Large intestine (tissue), 3 donors: ENCODE results near the gene NTN4. TPM values are rescaled to one million over a fixed set of nuclear protein-coding genes. Genes with fewer than 3 reads are reported as not detected.
"Not testable (repeated sequence)": the region's sequence is repeated elsewhere in the genome, so short reads cannot be mapped to it uniquely, and the experiment has no call there.

Experiments used
- DNase-seq, 2 donors: peaks; one replicate each; pipeline versions ENCODE4 v3.0.0 to v3.0.0-alpha.2; 2013
- H3K27ac ChIP-seq: one replicate; pipeline ENCODE4 v1.5.1; 2013; ENCODE audit warnings: low read length
- H3K27me3 ChIP-seq: 2 replicates; pipeline ENCODE4 v1.6.1; 2013; ENCODE audit warnings: low read length; ENCODE audit not compliant: control insufficient read depth, insufficient read depth
- H3K36me3 ChIP-seq: 2 replicates; pipeline ENCODE4 v1.6.1; 2013; ENCODE audit warnings: low read length; ENCODE audit not compliant: control insufficient read depth, insufficient read depth
- H3K4me1 ChIP-seq: one replicate; pipeline ENCODE4 v1.6.1; 2013; ENCODE audit warnings: low read length; ENCODE audit not compliant: control insufficient read depth, insufficient read depth
- H3K4me3 ChIP-seq: one replicate; pipeline ENCODE4 v1.5.1; 2013; ENCODE audit warnings: low read length
- H3K9me3 ChIP-seq: one replicate; pipeline ENCODE4 v1.6.1; 2013; ENCODE audit warnings: mild to moderate bottlenecking, low read depth, low read length, moderate library complexity; ENCODE audit not compliant: control insufficient read depth
- WGBS: methylation state at CpG from one replicate; pipeline ENCODE4 v1.1.5; 2013; ENCODE audit warnings: low lambda C conversion rate; ENCODE audit not compliant: insufficient coverage; 5-methylcytosine and 5-hydroxymethylcytosine counted together
- polyA plus RNA-seq: library from polyadenylated mRNA; unstranded; fragments of 120-200 nt; gene quantifications from one replicate; pipeline ENCODE4 v1.2.1, GENCODE V29; 2013

The NTN4 gene
- polyA plus RNA-seq, 1 donor = 28.4 TPM

DNA sequence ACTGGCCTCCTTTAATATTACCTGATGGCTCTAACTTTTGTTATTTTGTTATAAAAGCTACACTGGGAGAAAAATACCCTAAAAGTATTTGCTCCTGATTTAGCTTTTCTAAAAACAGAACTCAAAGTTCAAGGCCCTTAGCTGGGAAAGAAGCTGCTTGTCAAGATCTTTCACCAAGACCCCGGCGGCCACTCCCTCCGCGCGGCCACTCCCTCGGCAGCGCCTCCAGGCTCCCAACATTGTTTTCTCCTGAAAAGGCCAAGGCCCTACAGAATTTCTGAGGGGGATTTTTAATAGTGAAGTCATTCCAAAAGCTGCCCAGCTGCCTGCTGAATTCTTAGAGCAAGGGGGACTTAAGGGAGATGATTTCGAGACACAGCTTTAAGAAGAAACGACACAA, 96.4 kb downstream of the NTN4 start:
- peak; percentile 30 to 59 for DNase-seq
- Histone ChIP-seq H3K36me3 (no peaks in the 10 kb centered on the region), H3K27me3 (no peaks in the 10 kb centered on the region), H3K4me1 (peaks cover 2% of the 10 kb centered on the region), H3K9me3 (no peaks in the 10 kb centered on the region), H3K4me3 (no peak overlapping the region), H3K27ac (no peak overlapping the region)
- no CpG with 5 or more reads among the region's 9 CpGs for WGBS

DNA sequence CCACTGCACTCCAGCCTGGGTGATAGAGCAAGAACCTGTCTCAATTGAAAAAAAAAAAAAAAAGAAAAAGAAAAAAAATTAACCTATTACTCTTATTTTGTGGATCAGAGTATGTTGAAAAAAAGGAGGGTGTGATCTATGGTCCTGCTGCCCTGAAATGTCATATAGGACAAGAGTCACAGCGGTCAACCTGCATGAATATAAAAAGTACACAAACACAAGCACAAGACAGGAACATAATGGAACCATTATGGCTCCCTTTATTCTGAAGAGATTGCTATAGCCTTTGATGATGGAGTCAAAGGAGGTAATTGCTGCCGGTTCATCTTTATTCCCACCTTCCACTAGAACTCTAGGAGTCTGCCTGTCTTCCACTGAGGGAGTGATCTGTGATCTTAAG, 96.9 kb downstream of the NTN4 start:
- peaks cover 2% of the 10 kb centered on the region for H3K4me1 ChIP-seq
- no peak overlapping the region for H3K4me3 ChIP-seq
- DNase-seq = no peak
- peak overlapping the region; percentile 2 for H3K27ac ChIP-seq
- H3K36me3 ChIP-seq = no peaks in the 10 kb centered on the region
- no peaks in the 10 kb centered on the region for H3K27me3 ChIP-seq
- no CpG with 5 or more reads among the region's 2 CpGs for WGBS
- H3K9me3 ChIP-seq = no peaks in the 10 kb centered on the region

DNA sequence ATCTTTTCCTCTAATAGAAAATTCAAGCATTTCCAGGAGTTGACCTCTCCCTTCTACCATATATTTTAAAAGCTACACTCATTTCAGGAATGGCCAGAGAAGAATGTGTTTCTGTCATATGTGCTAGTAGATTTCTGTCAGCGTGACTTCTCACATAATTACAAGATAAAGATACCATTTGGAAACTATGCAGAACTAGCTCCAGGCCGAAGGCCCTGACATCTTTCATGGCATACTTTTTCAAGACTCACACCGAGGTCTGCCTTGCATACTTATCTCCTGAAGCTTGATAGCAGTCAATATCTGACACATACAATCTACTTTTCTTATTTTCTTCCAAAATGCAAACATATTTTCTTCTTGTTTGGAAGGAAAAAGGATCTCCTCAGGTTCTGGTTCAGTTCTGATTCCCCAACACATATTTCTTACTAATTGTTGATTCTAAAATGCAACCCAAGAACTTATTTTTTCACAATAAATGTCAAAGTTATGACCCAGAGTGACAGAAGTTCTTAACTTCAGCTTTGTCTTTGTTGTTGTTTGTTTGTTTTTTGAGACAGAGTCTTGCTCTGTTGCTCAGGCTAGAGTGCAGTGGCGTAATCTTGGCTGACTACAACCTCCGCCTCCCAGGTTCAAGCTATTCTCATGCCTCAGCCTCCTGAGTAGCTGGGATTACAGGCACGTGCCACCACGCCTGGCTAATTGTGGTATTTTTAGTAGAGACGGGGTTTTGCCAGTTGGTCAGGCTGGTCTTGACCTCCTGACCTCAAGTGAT, 99.5 kb downstream of the NTN4 start:
- Histone ChIP-seq H3K27ac (no peak overlapping the region), H3K36me3 (no peaks in the 10 kb centered on the region), H3K27me3 (no peaks in the 10 kb centered on the region), H3K4me3 (no peak overlapping the region), H3K4me1 (peaks cover 2% of the 10 kb centered on the region), H3K9me3 (no peaks in the 10 kb centered on the region)
- 75% methylated on average over 2 of the region's 8 CpGs for WGBS
- no peak for DNase-seq

DNA sequence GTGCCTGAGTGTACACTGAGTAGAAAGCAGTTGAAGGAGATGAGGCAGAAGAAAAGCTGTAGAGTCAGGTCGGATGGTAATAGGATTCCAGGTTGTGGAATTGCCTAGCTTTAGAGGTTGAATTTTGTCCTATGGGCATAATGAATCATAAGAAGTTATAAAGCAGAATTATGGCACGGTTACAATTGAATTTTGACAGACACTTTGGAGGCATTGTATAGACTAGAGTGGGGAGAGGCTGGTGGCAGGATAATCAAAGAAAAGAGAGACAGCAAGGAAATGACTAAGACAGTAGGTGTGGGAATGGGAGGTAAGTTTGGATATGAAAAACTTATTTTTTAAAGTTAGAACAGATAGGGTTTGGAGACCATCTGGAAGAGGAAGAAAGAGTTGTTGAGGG, 102.6 kb downstream of the NTN4 start:
- H3K9me3 ChIP-seq = no peaks in the 10 kb centered on the region
- WGBS = 88% methylated on average over 1 of the region's 2 CpGs
- peaks cover 5% of the 10 kb centered on the region for H3K36me3 ChIP-seq
- no peak for DNase-seq
- H3K27me3 ChIP-seq = no peaks in the 10 kb centered on the region
- H3K4me3 ChIP-seq = no peak overlapping the region
- peaks cover 2% of the 10 kb centered on the region for H3K4me1 ChIP-seq
- no peak overlapping the region for H3K27ac ChIP-seq

DNA sequence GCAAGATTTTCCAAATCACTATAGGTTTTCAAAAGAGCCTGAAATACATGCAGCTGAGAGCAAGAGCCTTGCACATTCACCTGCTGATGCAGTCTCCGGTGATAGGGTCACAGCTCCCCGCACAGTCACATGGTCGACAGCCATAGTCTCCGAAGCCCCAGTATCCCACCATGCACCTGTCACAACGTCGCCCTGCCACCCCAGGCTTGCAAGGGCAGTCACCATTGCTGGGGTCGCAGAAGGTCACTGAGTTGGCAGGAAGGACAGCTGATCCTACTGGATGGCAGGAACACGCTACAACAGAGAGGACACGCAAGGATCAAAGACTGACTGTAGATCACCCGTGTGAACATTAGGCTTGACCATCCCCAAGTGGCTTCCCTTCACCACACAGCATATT, 107.1 kb downstream of the NTN4 start:
- no CpG with 5 or more reads among the region's 10 CpGs for WGBS

DNA sequence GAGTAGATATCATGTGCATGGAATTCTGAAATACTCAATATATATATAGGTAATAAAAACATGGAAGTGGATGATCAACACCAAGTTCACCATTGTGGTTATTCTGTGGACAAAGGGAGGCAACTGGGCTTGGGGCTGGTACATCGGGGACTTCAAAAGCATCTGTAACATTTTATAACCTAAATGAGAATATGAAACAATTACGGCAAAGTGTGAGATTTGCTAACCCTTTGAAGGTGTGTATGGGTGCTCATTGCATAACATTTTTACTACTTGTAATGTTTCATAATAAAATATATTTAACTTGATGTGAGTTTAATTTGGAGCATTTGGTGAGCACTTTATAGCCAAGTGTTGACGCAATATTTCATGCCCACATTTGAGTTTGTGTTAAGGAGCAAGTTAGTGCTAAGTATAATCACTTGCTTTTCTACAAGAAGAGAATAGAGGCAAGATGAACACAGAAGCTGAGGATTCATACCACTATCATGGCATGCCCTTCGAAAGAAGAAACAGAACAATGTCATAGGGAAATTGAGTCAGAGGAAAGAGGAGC, 109.3 kb downstream of the NTN4 start:
- DNase-seq = no peak
- Histone ChIP-seq H3K27ac (no peak overlapping the region), H3K4me1 (no peaks in the 10 kb centered on the region), H3K4me3 (no peak overlapping the region), H3K36me3 (peaks cover 7% of the 10 kb centered on the region), H3K9me3 (no peaks in the 10 kb centered on the region), H3K27me3 (no peaks in the 10 kb centered on the region)
- 100% methylated on average over 2 of the region's 4 CpGs for WGBS

More for the DNA sequence above, 107.1 kb downstream of the NTN4 start:
- H3K27me3 ChIP-seq = no peaks in the 10 kb centered on the region
- H3K36me3 ChIP-seq = peaks cover 7% of the 10 kb centered on the region
- H3K4me1 ChIP-seq = no peaks in the 10 kb centered on the region
- no peak overlapping the region for H3K4me3 ChIP-seq
- H3K9me3 ChIP-seq = no peaks in the 10 kb centered on the region
- no peak overlapping the region for H3K27ac ChIP-seq
- DNase-seq = no peak

DNA sequence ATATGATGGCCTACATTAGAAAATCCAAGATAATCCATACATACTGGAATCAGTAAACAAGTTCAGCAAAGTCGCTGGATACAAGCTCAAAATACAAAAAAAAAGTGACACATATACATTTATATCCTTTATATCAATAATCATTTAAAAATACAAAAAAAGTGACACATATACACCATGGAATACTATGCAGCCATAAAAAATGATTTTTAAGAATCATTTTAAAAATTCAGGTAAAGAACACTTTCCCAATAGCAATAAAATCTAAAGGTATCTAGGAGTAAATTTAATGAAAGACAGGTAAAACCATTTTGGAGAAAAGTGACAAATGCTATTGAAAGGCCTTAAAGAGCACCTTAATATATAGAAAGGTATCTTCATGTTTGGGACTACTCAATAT, 111.9 kb downstream of the NTN4 start:
- no peak for DNase-seq
- Histone ChIP-seq H3K4me1 (no peaks in the 10 kb centered on the region), H3K9me3 (no peaks in the 10 kb centered on the region), H3K4me3 (no peak overlapping the region), H3K27me3 (no peaks in the 10 kb centered on the region), H3K27ac (no peak overlapping the region), H3K36me3 (peaks cover 8% of the 10 kb centered on the region)
- WGBS = no CpG with 5 or more reads among the region's 1 CpG

DNA sequence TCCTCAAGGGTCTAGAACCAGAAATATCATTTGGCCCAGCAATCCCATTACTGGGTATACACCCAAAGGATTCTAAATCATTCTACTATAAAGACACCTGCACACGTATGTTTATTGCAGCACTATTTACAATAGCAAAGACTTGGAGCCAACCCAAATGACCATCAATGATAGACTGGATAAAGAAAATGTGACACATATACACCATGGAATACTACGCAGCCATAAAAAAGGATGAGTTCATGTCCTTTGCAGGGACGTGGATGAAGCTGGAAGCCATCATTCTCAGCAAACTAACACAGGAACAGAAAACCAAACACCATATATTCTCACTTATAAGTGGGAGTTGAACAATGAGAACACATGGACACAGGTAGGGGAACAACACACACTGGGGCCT, 112.8 kb downstream of the NTN4 start:
- not testable (repeated sequence) for H3K4me3 ChIP-seq, H3K9me3 ChIP-seq, H3K4me1 ChIP-seq, H3K27ac ChIP-seq, H3K27me3 ChIP-seq, DNase-seq
- WGBS = no CpG with 5 or more reads among the region's 3 CpGs
- H3K36me3 ChIP-seq = peaks cover 11% of the 10 kb centered on the region

DNA sequence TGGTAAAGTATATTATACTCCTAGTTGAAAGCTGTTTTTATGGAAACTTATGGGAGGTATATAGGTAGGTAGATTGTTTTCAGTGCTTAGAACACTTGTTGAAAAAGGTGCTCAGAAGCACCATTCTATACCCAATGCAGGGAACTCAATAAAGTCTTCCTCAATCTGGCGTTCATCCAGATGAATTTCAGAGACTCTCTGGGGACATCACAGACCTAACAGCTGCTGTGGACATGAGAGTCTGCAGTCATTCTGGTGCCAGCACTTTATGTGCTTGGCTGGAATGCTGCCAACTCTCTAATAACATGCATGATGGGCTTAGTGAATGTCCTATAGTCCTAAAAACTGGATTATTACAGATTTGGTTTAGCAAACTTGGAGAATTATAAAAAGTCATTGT, 115.9 kb downstream of the NTN4 start:
- H3K27ac ChIP-seq = no peak overlapping the region

DNA sequence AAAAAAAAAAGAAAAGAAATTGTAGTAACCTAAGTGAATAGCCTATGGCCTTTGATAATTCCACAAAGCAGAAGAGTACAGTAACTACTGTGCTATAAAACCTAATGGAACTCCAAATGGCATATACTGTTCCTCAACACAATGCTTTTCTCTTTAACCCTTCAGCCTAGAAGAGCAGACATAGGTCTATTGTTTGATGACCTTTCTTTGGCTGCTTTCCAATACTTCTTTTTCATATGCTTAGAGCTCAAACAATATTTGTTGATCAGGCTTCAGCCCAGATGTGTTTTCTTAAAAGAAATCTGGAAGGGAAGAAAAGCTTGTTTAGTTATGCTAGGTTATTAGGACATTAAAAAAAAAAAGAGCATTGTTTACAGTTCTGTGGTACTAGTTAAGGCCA, 116.4 kb downstream of the NTN4 start:
- H3K36me3 ChIP-seq = peaks cover 14% of the 10 kb centered on the region
- H3K27ac ChIP-seq = no peak overlapping the region
- no peak for DNase-seq
- no peaks in the 10 kb centered on the region for H3K9me3 ChIP-seq
- no peaks in the 10 kb centered on the region for H3K4me1 ChIP-seq
- no peaks in the 10 kb centered on the region for H3K27me3 ChIP-seq
- no peak overlapping the region for H3K4me3 ChIP-seq

More for the DNA sequence above, 115.9 kb downstream of the NTN4 start:
- no CpG with 5 or more reads among the region's 1 CpG for WGBS
- Histone ChIP-seq H3K36me3 (peaks cover 14% of the 10 kb centered on the region), H3K9me3 (no peaks in the 10 kb centered on the region), H3K4me3 (no peak overlapping the region), H3K4me1 (no peaks in the 10 kb centered on the region), H3K27me3 (no peaks in the 10 kb centered on the region)
- DNase-seq = peak; percentile 31 to 36

DNA sequence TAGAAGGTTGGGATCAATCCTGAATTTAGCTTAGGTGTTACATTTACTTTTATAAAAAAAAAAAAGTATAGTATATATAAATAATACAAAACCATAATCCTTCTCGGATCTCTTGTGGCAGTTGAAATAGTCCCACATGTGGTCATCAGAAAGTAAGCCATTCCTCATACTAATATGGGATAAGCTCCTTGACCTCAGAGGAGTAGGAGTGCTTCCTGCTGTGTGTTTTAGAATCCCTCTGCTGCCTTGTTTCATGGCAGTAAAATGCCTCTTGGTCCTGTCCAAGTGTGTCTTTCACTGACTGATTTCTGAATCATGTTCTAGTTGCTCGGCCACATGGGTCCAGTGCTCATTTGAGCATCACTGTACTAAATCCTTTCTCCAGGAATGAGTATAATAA, 117.0 kb downstream of the NTN4 start:
- no peaks in the 10 kb centered on the region for H3K9me3 ChIP-seq
- no CpG with 5 or more reads among the region's 2 CpGs for WGBS
- no peak overlapping the region for H3K4me3 ChIP-seq
- no peak overlapping the region for H3K27ac ChIP-seq
- DNase-seq = no peak
- peaks cover 14% of the 10 kb centered on the region for H3K36me3 ChIP-seq
- H3K27me3 ChIP-seq = no peaks in the 10 kb centered on the region
- H3K4me1 ChIP-seq = no peaks in the 10 kb centered on the region
